ENCODE data around the gene MCRIP1. TPM values are rescaled to one million over a fixed set of nuclear protein-coding genes. Genes with fewer than 3 reads are reported as not detected.

The MCRIP1 gene
- total RNA-seq, 1 donor from 2014 or later, result 35.6 TPM

DNA sequence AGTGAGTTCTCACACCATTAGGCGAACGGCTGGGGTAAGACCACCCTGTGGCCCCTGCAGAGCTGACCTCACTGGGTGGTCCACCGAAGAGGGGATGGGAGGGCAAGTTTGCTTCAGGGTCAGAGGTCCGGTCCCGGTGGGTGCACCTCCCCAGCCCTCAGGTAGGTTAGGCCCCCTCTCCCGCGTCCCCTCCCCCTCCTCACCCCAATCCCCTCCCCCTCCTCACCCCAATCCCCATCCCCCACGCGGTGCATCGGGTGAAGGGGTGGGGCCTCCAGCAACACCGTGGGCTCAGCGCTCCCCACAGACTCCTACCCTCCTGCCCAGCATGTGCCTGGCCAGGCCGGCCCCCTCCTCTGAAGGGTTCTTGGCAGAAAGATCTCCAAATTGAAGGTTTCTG lies 13.4 kb downstream of the MCRIP1 start:
- DNase-seq, result no peak

DNA sequence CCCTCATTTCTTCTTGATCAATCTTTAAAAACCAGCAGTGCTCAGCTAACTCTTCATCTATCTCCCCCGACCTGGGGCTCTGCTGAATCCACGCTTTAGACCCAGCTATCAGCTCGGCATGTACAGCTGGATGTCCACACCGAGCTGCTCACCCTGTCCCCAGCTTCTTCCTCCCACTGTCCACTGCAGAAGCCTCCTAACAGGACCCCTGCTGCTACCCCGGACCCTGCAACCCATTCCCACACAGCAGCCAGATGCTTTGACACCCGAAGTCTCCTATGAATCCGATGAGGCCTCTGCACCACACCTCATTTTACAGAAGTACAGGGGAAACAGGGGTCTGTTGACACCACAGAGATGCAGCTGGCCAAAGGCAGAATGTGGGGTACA lies 15.3 kb downstream of the MCRIP1 start:
- DNase-seq, result no peak

DNA sequence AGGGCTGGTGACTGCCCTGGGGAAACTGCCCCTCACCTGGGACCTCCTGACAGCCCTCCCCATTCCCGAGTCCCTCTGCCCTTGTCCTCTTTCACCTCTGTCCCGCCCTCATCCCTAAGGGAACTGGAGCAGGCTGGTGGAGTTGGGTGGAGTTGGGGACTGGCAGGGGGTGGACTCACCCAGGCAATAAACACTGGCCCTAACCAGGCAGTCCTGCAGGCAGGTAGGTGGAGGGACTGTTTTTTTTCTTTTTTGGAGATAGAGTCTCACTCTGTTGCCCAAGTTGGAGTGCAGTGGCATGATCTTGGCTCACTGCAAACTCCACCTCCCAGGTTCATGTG lies 17.5 kb downstream of the MCRIP1 start:
- no peak for DNase-seq

- DNase-seq, result no peak
Measured at GRCh38 chr17:81814748-81815645, 18.1 kb downstream of the MCRIP1 start.

DNA sequence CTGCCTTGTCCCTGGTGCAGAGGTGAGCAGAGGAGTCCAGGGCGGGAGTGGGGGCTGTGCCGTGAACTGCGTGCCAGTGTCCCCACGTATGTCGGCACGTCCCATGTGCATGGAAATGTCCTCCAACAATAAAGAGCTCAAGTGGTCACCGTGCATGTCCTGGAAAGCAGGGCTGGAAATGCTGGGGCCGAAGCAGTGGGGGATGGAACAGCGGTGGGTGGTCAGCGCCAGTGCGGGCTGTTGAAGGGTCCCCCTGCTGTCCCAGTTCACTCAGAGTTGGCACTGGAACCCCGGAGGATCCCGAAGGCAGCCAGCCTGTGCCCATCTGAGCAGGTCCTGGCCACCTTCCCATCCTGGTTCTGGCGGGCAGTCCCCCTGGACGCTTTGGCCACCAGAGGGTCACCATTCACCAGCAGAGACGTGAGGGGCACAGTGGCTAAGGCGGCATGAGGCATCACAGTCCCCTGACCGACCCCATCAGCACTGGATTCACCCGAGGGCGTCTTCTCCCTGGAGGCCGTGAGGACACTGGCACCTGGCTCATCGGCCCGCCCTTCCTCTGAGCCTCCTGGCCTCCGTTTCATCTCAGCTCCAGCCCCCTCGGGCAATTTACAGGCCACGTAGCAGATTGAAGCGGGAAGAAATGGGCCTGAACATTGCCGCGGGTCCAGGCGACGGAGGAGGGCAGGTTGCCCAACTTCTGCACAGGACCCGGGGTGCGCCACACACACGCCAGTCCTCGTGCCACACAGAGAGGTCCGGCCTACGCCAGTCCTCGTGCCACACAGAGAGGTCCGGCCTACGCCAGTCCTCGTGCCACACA lies 19.0 kb downstream of the MCRIP1 start:
- no peak for DNase-seq

- no peak for DNase-seq
Measured at GRCh38 chr17:81813371-81813684, 19.8 kb downstream of the MCRIP1 start.

DNA sequence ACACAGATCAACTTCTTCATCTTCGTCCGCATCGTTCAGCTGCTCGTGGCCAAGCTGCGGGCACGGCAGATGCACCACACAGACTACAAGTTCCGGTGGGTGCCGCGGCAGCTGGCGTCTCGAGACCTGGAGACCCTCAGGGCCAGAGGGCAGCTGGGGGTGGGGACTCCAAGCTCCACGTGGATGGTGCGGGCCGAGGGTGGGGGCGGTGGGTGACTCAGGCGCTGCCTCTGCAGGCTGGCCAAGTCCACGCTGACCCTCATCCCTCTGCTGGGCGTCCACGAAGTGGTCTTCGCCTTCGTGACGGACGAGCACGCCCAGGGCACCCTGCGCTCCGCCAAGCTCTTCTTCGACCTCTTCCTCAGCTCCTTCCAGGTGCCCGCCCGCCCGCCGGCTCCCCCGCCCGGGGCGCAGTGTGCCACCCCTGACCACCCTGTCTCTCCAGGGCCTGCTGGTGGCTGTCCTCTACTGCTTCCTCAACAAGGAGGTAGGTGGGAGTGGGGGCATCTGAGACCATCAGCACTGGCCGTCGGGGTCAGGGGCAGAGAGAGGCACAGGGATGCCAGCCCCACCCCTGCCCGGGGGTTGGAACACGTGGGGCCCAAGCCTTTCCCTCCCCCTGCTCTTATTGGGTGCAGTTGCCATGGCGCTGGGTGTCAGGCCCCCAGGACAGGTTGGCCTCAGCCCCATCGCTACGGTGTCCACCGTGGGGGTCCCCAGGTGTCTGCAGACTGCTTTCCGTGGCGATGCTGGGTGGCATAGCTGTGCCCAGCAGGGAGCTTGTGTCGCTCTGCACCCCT lies 20.3 kb downstream of the MCRIP1 start:
- no peak for DNase-seq

GRCh38 chr17:81811705-81812570 lies 21.2 kb downstream of the MCRIP1 start:
- no peak for DNase-seq

GRCh38 chr17:81810892-81811704 lies 22.0 kb downstream of the MCRIP1 start:
- DNase-seq, result no peak

- no peak for DNase-seq
Measured at GRCh38 chr17:81810476-81810875, 22.6 kb downstream of the MCRIP1 start.

GRCh38 chr17:81809556-81809998 lies 23.5 kb downstream of the MCRIP1 start:
- DNase-seq, result no peak

GRCh38 chr17:81808778-81809555 lies 24.1 kb downstream of the MCRIP1 start:
- DNase-seq, result no peak

GRCh38 chr17:81807839-81808238 lies 25.3 kb downstream of the MCRIP1 start:
- no peak for DNase-seq

- no peak for DNase-seq
Measured at GRCh38 chr17:81807210-81807719, 25.8 kb downstream of the MCRIP1 start.

DNA sequence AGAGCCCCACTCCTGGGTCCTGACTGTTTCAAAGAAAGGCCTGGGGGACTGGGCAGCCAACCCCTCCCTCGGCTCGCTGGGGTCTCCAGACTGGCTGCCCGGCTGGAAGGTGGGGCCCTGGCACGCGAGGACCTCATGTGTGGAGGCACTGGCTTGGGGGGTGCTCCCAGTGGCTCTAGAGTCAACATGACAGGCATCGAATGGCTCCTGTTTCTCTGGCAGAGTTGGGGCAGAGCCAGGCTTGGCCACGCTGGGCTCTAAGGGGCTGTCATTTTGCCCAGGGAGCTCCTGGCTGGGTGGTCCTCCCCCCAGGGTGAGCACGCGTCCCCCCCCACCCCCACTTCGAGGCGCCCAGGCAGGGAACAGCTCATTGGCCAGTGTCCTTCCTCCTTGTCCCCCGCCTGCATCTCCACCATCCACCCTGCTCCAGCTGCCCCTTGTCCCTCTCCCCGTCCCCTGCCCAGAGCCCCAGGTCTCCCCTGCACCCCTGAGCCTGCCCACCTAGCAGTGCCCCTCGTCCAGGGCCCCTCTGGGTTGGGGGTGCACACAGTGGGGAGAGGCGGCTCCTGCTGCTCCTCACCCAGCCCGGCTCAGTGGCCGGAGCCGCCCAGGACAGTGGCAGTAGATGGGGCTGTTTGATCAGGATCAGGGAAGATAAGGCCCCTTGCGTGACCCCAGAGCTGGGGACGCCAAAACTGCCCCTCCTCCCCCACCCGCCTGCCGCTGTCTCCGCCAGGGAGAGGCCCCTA lies 26.5 kb downstream of the MCRIP1 start:
- no peak for DNase-seq

- DNase-seq, result no peak
Measured at GRCh38 chr17:81805707-81806460, 27.2 kb downstream of the MCRIP1 start.

DNA sequence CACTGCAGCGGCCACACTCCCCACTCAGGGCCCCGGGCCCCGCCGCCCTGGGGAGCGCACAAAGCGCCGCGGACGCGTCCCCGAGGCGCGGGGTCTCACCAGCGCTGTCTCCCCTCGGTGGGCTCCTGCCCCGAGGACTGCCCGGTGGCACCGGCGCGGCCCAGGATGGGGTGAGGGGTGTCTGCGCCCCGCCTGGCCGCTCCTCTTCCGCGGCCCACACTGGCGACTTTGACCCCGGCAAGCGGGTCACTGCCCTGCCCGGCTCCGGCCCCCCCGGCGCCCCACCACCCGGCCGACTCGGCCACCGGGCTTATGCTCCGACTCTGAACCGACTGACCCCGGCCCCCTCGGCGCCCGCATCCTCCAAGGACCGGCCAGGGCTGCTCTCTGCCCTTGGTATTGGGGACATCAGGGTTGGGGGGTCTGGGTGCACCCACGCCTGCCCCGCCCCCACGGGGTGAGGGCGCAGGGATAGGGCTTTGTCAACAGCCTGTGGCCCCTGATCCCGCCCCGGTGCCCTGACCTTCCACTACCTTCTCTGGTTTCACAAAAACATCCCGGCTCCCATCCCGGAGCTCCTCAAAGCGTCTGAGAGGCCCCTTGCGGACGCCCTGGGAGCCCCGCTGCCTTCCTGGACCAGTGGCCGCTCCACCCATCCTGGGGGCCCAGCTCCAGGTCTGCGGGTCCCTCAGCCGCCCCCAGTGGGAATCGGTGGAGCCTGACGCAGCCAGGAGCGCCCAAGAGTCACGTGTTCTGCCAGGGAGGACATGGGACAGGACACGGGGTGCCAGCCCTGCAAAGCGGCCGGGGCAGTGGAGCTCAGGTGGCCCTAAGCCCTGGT lies 28.3 kb downstream of the MCRIP1 start:
- no peak for DNase-seq

Measured in skin of body (tissue), 2 donors.